GM23338 (cell line): ENCODE results near the gene EXO1. TPM values are rescaled to one million over a fixed set of nuclear protein-coding genes. Genes with fewer than 3 reads are reported as not detected.

Experiments
- ATAC-seq: fragments of 200-7000 bp; cut with Tn5 transposase; 3 replicates; pipeline ENCODE4 v1.9.1; 2020
- DNase-seq: peaks from one replicate; pipeline ENCODE4 v3.0.0-alpha.2; 2015; ENCODE audit warnings: low spot score
- H2AFZ ChIP-seq: fragments of 200-600 bp; sonication (generic); 2 replicates; pipeline ENCODE4 v1.8.0; 2016; ENCODE audit warnings: antibody characterized with exemption, mild to moderate bottlenecking, moderate library complexity
- H3F3A ChIP-seq: fragments of 200-600 bp; sonication (generic); replicated peaks from 2 replicates; pipeline ENCODE4 v1.8.0; 2017; ENCODE audit warnings: antibody characterized with exemption, mixed run types, low read depth
- H3K27ac ChIP-seq: fragments of 200-600 bp; sonication (generic); 2 replicates; pipeline ENCODE4 v1.6.1; 2016; ENCODE audit warnings: low read depth
- H3K27me3 ChIP-seq: fragments of 200-600 bp; sonication (generic); 2 replicates; pipeline ENCODE4 v1.8.0; 2016; ENCODE audit warnings: mild to moderate bottlenecking, mixed run types, moderate library complexity; ENCODE audit not compliant: insufficient read depth
- H3K36me3 ChIP-seq: fragments of 200-600 bp; sonication (generic); 2 replicates; pipeline ENCODE4 v1.8.0; 2016; ENCODE audit warnings: mild to moderate bottlenecking; ENCODE audit not compliant: insufficient read depth
- H3K4me1 ChIP-seq: fragments of 200-600 bp; sonication (generic); 2 replicates; pipeline ENCODE4 v1.8.0; 2016; ENCODE audit warnings: mild to moderate bottlenecking, moderate library complexity; ENCODE audit not compliant: insufficient read depth
- H3K4me2 ChIP-seq: fragments of 200-600 bp; sonication (generic); 2 replicates; pipeline ENCODE4 v1.7.1; 2017; ENCODE audit warnings: mixed run types
- H3K4me3 ChIP-seq: fragments of 200-600 bp; sonication (generic); 2 replicates; pipeline ENCODE4 v1.6.1; 2016; ENCODE audit warnings: mixed run types
- H3K79me2 ChIP-seq: fragments of 200-600 bp; sonication (generic); replicated peaks from 2 replicates; pipeline ENCODE4 v1.8.0; 2017; ENCODE audit warnings: mild to moderate bottlenecking; ENCODE audit not compliant: insufficient read depth
- H3K9me2 ChIP-seq: fragments of 200-600 bp; sonication (generic); 2 replicates; pipeline ENCODE4 v1.8.0; 2017; ENCODE audit not compliant: insufficient read depth
- H4K20me1 ChIP-seq: fragments of 200-600 bp; sonication (generic); replicated peaks from 2 replicates; pipeline ENCODE4 v1.8.0; 2017; ENCODE audit warnings: mild to moderate bottlenecking; ENCODE audit not compliant: insufficient read depth
- H3K27ac Mint-ChIP-seq: 2 replicates; pipeline ENCODE4 v1.8.0; 2020; ENCODE audit warnings: inconsistent platforms, mild to moderate bottlenecking, moderate library complexity, mixed read lengths
- H3K27me3 Mint-ChIP-seq: 3 replicates; pipeline ENCODE4 v1.8.0; 2022; ENCODE audit warnings: low read depth, mild to moderate bottlenecking, moderate library complexity, mixed read lengths, inconsistent platforms; ENCODE audit not compliant: insufficient read depth, poor library complexity
- H3K36me3 Mint-ChIP-seq: 3 replicates; pipeline ENCODE4 v1.8.0; 2021; ENCODE audit warnings: low read depth, mild to moderate bottlenecking, inconsistent platforms, moderate library complexity, mixed read lengths
- H3K4me1 Mint-ChIP-seq: 3 replicates; pipeline ENCODE4 v1.8.0; 2020; ENCODE audit warnings: mild to moderate bottlenecking, inconsistent platforms, mixed read lengths
- H3K4me3 Mint-ChIP-seq: 3 replicates; pipeline ENCODE4 v1.8.0; 2021; ENCODE audit warnings: moderate library complexity, mild to moderate bottlenecking, inconsistent platforms, mixed read lengths
- H3K9me3 Mint-ChIP-seq: 3 replicates; pipeline ENCODE4 v1.8.0; 2020; ENCODE audit warnings: moderate library complexity, mild to moderate bottlenecking, inconsistent platforms, mixed read lengths
- CREB1 ChIP-seq: fragments of 250-450 bp; sonication (Bioruptor Pico); IDR thresholded peaks from 2 replicates; pipeline ENCODE4 v1.5.0; 2020; ENCODE audit warnings: low read depth, mild to moderate bottlenecking, moderate library complexity
- CTCF ChIP-seq, 2 experiments: fragments of 200-600 bp in 1 of 2; sonication (generic) in 1 of 2; conservative IDR thresholded peaks; 2 replicates each; pipeline versions ENCODE4 v1.5.1 to v1.6.1; 2016 to 2017; ENCODE audit warnings: antibody characterized with exemption in 2 of 2, low read depth in 2 of 2, mild to moderate bottlenecking in 2 of 2, moderate library complexity in 1 of 2
- ETS1 ChIP-seq: IDR thresholded peaks from 2 replicates; pipeline ENCODE4 v1.6.1; 2016; ENCODE audit warnings: antibody characterized with exemption
- EZH2 ChIP-seq: fragments of 200-600 bp; sonication (generic); IDR thresholded peaks from one replicate; pipeline ENCODE4 v1.8.0; 2017; ENCODE audit warnings: antibody characterized with exemption, mild to moderate bottlenecking, low read depth; ENCODE audit not compliant: unreplicated experiment
- EZH2phosphoT487 ChIP-seq: fragments of 200-600 bp; sonication (generic); IDR thresholded peaks from one replicate; pipeline ENCODE4 v1.8.1; 2018; ENCODE audit warnings: antibody characterized with exemption; ENCODE audit not compliant: unreplicated experiment
- JUNB ChIP-seq: IDR thresholded peaks from one replicate; pipeline ENCODE4 v1.6.1; 2016; ENCODE audit warnings: antibody characterized with exemption; ENCODE audit not compliant: unreplicated experiment
- NANOG ChIP-seq: IDR thresholded peaks from 2 replicates; pipeline ENCODE4 v1.6.1; 2016; ENCODE audit warnings: antibody characterized with exemption, borderline replicate concordance
- POLR2AphosphoS5 ChIP-seq: IDR thresholded peaks from 2 replicates; pipeline ENCODE4 v1.6.1; 2016; ENCODE audit warnings: antibody characterized with exemption, low read depth
- REST ChIP-seq: IDR thresholded peaks from one replicate; pipeline ENCODE4 v1.6.1; 2018; ENCODE audit warnings: antibody characterized with exemption; ENCODE audit not compliant: unreplicated experiment
- STAT1 ChIP-seq: IDR thresholded peaks from one replicate; pipeline ENCODE4 v1.6.1; 2016; ENCODE audit warnings: antibody characterized with exemption; ENCODE audit not compliant: unreplicated experiment
- ZNF114 ChIP-seq: fragments of 250-450 bp; sonication (Bioruptor Pico); IDR thresholded peaks from 2 replicates; pipeline ENCODE4 v1.5.0; 2020; ENCODE audit warnings: mild to moderate bottlenecking, moderate library complexity
- ZNF331 ChIP-seq: fragments of 250-450 bp; sonication (Bioruptor Pico); IDR thresholded peaks from 2 replicates; pipeline ENCODE4 v1.5.0; 2020; ENCODE audit warnings: low read depth, mild to moderate bottlenecking, moderate library complexity
- ZNF462 ChIP-seq: fragments of 250-450 bp; sonication (Bioruptor Pico); IDR thresholded peaks from 2 replicates; pipeline ENCODE4 v1.5.0; 2020; ENCODE audit warnings: mild to moderate bottlenecking, moderate library complexity
- polyA plus RNA-seq: library from polyadenylated mRNA; unstranded; fragments of >200 nt; fragmentation: Nextera tagmentation; extraction: Ambion mirVana; gene quantifications from 2 replicates; pipeline ENCODE4 v1.2.1, GENCODE V29; 2016
- total RNA-seq: library from RNA; depleted of rRNA; stranded (reverse); fragments of >200 nt; shearing (Covaris generic); gene quantifications from 2 replicates; pipeline ENCODE4 v1.2.3, GENCODE V29; 2014

Gene EXO1
- total and polyA plus RNA-seq, 2 experiments from 2014 or later, result 16.2 to 34.0 TPM

- Histone ChIP-seq H3K4me2 (no peak overlapping the region), H3F3A (no peaks in the 10 kb centered on the region), H3K4me1 (no peaks in the 10 kb centered on the region), H3K4me3 (no peak overlapping the region), H3K36me3 (no peaks in the 10 kb centered on the region), H3K9me2 (no peaks in the 10 kb centered on the region), H3K27ac (no peak overlapping the region), H4K20me1 (no peaks in the 10 kb centered on the region), H2AFZ (no peak overlapping the region), H3K79me2 (no peaks in the 10 kb centered on the region), H3K27me3 (no peaks in the 10 kb centered on the region)
- ATAC-seq (no peak), DNase-seq (no peak)
- H3K36me3 Mint-ChIP-seq, result peaks cover 3% of the 10 kb centered on the region; the same call in 2 of the 3 replicates
- no peaks in the 10 kb centered on the region; the same call in 2 of the 3 replicates for H3K4me1 Mint-ChIP-seq
- no peak overlapping the region for H3K27ac Mint-ChIP-seq
- H3K4me3 Mint-ChIP-seq, result no peak overlapping the region
- H3K27me3 Mint-ChIP-seq, result no peaks in the 10 kb centered on the region
- no peaks in the 10 kb centered on the region for H3K9me3 Mint-ChIP-seq
- no peak for TF ChIP-seq POLR2AphosphoS5
- no peak for TF ChIP-seq CREB1
- TF ChIP-seq EZH2phosphoT487, result no peak
- no peak for TF ChIP-seq NANOG
- TF ChIP-seq ZNF114 (CRISPR knock-in tag), result no peak
- TF ChIP-seq CTCF (conservative IDR thresholded peaks at IDR 0.05; ENCODE audit: low read depth in 2 of 2), result no peak
- no peak for TF ChIP-seq ETS1
- TF ChIP-seq JUNB, result no peak
- TF ChIP-seq REST, result no peak
- TF ChIP-seq ZNF462, result no peak
- no peak for TF ChIP-seq STAT1
- TF ChIP-seq ZNF331 (CRISPR knock-in tag), result no peak
- no peak for TF ChIP-seq EZH2
These were observed 52.4 kb downstream of the EXO1 start for GRCh38 chr1:241900381-241900780.
